OCI-M2 (cell line): ENCODE results near the gene CNOT1.
A peak's percentile ranks its signal among the peaks of the same experiment; 100 is the strongest.

Experiments
- DNase-seq: peaks from one replicate; lab custom pipeline; 2025; ENCODE audit not compliant: unreplicated experiment; lab: John Stamatoyannopoulos, UW

The CNOT1 gene

GRCh38 chr16:58518980-58519368 lies 110.7 kb downstream of the CNOT1 start:
- no peak for DNase-seq

GRCh38 chr16:58518083-58518979 lies 111.3 kb downstream of the CNOT1 start:
- no peak for DNase-seq

- no peak for DNase-seq
Observed at GRCh38 chr16:58516768-58517107, 112.9 kb downstream of the CNOT1 start.

GRCh38 chr16:58515871-58516767 lies 113.5 kb downstream of the CNOT1 start:
- DNase-seq, result no peak

GRCh38 chr16:58515125-58515870 lies 114.3 kb downstream of the CNOT1 start, which contains the start of gene SETD6:
Gene SETD6, plus strand, starts transcription at chr16:58515517. Its CDS starts 21 bp downstream, at chr16:58515538.
- peak; percentile 40 for DNase-seq

- no peak for DNase-seq
Observed at GRCh38 chr16:58513874-58514273, 115.8 kb downstream of the CNOT1 start.

GRCh38 chr16:58511933-58512815 lies 117.5 kb downstream of the CNOT1 start:
- DNase-seq, result peak; percentile 32

- DNase-seq, result no peak
Observed at GRCh38 chr16:58510776-58511628, 118.6 kb downstream of the CNOT1 start.

GRCh38 chr16:58510097-58510775 lies 119.4 kb downstream of the CNOT1 start:
- DNase-seq, result no peak

- DNase-seq, result no peak
Observed at GRCh38 chr16:58509256-58510096, 120.2 kb downstream of the CNOT1 start.

GRCh38 chr16:58508671-58509251 lies 120.9 kb downstream of the CNOT1 start:
- no peak for DNase-seq

- DNase-seq, result no peak
Observed at GRCh38 chr16:58507963-58508670, 121.5 kb downstream of the CNOT1 start.

GRCh38 chr16:58507195-58507962 lies 122.2 kb downstream of the CNOT1 start:
- DNase-seq, result no peak

- no peak for DNase-seq
Observed at GRCh38 chr16:58506241-58507194, 123.1 kb downstream of the CNOT1 start.
